Activated CD4-positive, alpha-beta T cell treated with anti-CD3 and anti-CD28 coated beads for 24 hours (primary cell): ENCODE results near the gene DLAT.
"Not testable (repeated sequence)": the region's sequence is repeated elsewhere in the genome, so short reads cannot be mapped to it uniquely, and the experiment has no call there.

ENCODE experiments used
- DNase-seq, 2 donors: peaks; one replicate each; pipeline ENCODE4 v3.0.0-alpha.2; 2020; ENCODE audit warnings: low read depth in 2 of 2

The DLAT gene

DNA sequence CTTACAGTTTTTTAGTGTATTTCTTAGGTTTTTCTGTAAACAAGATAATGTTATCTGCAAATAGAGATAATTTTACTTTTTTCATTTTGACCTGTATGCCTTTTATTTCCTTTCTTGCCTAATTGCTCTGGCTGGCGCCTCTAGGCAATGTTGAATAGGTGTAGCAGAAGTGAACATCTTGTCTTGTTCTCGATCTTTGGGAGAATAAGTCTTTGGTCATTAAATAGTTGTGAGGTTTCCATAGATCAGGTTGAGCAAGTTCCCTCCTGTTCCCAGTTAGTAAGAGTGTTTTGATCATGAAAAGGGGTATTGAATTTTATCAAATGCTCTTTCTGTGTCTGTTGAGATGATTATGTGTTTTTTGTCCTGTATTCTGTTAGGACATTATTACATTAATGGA lies 24.6 kb downstream of the DLAT start:
- no peak for DNase-seq

DNA sequence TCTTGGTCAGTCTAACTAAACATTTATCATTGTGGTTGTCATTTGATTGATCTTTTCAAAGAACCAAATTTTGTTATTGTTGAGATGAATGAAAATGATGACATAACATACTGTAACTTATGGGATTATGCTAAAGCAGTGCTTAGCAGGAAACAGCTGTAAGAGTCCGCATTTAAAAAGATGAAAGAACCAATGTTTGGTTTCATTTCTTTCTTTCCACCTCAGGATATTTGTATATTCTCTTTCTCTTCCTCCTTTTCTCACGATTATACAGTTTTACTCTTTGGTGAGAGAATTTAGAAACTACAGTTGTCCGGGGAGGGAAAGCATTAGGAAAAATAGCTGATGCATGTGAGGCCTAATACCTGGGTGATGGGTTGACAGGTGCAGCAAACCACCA lies 25.5 kb downstream of the DLAT start:
- DNase-seq, result no peak

DNA sequence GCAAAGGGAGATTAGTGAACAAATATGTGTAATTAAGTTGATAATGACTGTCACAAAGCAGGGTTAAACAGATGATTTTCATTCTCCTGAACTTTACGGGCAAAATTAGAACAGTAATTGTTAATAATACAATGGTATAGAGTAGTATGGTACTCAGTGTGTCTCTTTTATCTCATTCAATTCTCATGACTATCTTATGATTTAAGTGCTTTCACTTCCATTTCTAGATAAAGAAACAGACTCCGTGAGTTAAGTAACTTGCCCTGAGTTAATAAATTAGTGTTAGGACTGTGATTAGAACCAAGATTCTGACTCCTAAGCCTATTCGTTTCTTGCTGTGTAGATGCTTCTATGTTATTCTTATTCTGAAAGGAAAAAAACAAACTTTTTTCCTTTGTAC lies 26.6 kb downstream of the DLAT start:
- DNase-seq, result no peak

DNA sequence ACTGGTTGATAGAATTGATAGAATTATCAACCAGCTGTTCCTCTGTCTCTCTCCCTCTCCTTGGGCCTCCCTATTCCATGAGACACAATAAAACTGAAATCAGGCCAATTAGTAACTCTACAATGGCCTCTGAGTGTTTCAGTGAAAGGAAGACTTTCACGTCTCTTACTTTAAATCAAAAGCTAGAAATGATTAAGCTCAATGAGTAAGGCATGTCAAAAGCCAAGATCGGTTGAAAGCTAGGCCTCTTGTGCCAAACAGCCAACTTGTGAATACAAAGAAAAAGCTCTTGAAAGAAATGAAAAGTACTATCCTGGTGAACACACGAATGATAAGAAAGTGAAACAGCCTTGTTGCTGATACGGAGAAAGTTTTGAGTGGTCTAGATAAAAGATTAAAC lies 32.0 kb downstream of the DLAT start:
- no peak for DNase-seq

DNA sequence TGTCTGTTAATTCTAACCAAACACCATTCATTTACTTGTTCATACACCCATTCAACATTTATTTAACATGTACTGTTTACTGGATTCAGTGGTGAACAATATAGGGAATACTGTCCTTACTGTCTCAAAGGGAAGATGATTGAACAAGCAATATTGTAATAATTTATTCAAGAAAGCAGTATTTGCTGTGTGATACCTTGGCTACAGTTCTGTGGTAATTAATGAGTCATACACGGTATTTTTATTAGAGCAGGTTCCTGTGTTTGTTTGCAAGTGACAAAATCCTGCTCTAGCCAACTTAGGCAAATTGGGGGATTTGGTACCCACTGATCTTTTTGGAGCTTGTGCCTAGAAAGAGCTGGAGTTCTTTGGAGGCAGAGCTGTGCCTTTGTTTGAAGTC lies 32.9 kb downstream of the DLAT start:
- no peak for DNase-seq

DNA sequence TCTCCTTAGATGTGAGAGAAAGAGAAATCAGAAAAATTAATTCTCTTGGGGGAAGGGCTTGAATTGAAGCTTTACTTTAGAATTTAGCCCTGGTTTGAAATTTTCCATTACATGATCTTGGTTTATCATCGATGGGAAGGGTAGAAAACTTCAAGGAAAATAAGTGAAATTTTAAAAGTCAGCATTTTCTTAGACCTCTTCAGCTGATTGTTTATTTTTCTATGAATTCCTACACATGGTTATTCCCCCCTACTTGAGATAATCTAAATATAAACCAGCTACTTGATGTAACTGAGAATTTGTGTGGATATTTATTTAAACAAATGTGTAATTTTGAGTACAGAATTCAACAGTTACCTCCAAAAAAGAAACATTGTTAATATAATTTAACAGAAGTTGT lies 37.7 kb downstream of the DLAT start:
- DNase-seq, result no peak

DNA sequence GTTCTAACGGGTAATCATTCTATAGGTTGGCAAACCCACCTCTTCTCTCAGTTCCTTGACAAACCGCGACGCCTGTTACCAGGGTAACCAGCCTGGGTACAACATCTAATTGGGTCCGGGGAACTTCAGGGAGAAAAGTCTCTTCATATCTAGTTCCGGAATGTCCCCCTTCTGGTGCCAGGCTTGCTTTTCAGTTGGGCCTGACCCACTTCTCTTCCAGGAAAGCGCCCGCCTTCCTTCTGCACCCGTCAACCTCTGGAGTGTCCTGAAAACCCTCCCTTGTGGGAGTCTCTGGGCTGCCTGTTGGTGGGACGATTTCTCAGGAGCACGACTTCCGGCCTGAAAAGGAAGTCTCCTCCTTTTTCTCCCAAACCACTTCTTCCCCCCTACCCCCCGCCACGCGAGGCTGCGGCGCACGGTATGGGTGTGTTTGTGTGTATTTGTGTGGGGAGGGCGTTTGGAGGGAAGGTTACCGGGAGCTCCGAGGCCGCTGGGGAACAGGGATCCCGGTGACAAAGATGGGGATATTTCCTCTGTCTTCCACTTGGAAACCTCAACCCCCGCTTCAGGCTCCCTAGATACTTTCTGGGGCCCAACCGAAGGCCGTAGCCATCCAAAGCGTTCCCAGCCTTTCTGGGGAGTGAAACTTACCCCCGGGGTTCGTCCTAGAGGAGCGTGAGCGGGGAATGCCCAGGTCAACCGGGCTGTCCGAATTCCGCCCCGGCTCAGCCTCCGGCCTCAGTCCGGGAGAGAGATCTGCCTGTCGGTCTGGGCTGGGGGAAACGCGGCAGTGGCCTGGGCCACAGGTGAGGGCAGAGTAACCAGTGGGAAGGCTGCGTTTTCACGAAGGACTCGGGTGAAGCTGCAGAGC lies 49.0 kb downstream of the DLAT start, which contains the start of the genes NKAPD1 and PIH1D2:
Gene NKAPD1, plus strand, starts transcription at position 359 of the 871 bp plus-strand sequence. CDS start 1,276 bp downstream, outside the sequence.
Gene PIH1D2, minus strand, starts transcription at position 77 of the 871 bp plus-strand sequence. CDS start 843 bp downstream, outside the sequence.
- DNase-seq, result peak; percentile 58 to 62

DNA sequence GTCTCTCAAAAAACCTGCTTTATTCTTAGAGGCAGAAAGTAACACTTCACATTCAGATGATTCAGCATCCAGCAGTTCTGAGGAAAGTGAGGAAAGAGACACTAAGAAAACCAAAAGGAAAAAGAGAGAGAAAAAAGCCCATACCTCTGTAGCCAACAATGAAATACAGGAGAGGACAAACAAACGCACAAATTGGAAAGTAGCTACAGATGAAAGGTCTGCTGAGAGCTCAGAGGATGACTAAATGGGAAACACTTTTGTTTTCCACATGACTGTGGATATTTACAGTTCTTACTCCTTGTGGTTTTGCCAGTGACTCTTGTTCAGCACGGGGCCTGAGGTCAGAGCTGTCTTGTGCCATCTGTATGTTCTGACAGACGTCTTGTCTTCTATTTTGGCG lies 57.5 kb downstream of the DLAT start:
- no peak for DNase-seq

DNA sequence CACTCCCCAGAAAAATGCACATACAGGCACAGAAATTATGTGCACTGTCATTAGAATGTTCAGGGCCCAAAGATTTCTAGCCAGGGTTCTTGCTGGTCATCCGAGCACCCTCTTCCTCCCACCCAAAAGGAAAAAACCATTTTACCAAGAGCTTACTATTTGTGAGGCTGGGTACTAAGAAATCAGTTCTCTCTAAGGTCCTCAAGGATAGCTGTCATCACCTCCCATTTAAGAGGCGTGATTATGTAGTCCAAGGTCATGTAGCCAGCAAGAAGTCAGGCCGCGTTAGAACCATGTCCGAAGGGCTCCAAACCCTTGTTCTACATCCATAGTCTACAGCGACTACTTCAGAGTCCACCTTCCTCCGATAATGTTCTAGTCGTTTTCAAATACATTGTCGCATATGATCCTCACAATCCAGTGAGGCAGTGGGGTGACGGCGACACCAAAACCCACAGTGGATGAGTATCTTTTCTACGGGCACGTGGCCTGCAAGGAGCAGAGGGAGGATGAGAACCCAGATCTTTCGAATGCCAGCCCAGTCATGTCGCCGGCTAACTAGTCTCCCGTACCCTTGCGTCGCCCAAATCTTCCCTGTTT lies 60.7 kb downstream of the DLAT start:
- DNase-seq, result peak; percentile 22 to 24

DNA sequence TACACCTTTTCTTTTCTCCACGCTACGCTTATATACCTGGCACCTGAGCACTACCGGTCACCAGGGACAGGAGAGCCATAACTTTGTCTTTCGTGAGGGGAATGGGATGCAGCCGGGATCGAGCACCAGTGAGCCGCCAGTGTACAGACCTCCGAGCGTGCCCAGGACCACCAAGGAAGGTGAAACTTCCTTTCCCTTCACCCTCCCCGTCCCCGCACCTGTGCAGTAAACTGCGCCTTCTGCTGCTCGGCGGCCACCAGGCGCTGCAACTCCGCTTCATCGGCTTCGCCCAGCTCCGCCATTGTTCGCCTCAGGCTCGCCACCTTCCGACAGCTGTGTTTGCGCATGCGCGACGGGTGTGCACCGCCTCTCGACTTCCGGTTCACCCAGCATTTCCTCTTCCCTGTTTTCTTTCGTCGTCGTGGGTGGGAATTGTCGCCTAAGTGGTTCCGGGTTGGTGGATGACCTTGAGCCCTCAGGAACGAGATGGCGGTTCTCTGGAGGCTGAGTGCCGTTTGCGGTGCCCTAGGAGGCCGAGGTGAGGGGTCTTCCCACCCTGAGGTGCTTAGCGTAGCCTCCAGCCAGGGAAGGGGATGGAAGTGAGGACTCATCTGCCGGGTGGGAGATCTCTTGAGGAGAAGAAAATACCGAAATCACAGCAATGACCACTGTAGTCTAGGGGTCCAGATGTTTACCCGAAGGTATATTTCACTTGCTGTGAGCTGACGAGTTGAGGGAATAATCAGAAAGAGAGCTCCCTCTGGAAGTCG lies 61.4 kb downstream of the DLAT start, which contains the start of the genes SDHD and TIMM8B:
Gene SDHD, plus strand, starts transcription at position 452 of the 770 bp plus-strand sequence. Its CDS starts 35 bp downstream, at position 487.
Gene TIMM8B, minus strand, starts transcription at position 335 of the 770 bp plus-strand sequence. Its CDS starts 33 bp downstream, at position 302.
- peak; percentile 90 to 92 for DNase-seq

DNA sequence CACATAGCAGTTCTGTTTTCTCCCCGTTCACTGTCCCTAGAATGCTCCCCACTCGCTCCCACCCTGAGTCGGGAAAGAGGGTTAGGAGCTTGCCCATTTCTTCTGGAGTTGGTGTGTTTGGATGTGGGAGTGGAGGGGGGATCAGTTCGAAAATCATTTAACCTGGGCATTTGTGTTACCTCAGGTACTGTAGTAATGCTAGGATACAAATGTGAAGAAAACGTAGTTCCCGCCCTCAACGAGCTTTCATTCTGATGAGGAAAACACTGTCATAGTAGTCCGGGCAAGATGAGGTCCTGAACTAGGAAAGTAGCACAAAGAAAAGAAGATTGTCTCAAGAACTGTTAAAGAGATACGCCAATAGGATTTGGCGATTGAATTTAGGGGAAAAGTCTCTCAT lies 62.0 kb downstream of the DLAT start:
- no peak for DNase-seq

DNA sequence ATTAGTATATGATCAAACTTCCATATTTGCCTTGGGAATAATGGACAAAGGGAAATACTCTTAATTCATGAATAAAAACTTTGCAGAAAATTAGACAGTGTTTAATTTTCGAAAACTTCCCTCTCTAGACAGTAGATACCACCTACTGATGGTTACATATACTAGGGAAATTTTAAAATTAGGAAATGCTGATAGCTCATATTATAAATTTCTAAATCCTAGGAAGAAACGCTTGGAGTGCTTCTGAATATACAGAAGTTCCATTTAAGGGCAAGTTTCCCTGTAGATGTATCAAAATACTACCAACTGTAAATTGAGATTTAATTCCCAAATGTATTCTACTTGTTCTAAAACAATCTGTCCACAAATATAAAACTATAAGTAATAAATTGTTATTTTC lies 70.1 kb downstream of the DLAT start:
- not testable (repeated sequence) for DNase-seq

DNA sequence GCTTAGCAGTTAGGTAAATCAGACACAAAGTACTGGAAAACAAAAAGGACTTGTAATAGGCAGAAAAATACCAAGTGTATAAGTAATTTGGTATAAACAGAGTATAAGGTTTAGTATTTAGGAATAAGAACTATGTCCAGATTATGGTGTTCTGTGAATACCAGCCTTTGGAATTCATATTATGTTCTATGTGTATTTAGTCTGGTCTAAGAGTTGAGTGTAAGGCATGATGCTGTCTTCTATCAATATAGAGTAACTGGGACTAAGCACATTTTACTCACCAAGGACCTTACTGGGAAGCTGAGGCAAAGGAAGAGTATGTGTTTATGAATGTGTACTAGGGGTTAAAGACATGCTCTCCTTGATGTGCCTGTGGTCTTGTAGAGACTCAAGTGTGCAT lies 71.0 kb downstream of the DLAT start:
- no peak for DNase-seq

DNA sequence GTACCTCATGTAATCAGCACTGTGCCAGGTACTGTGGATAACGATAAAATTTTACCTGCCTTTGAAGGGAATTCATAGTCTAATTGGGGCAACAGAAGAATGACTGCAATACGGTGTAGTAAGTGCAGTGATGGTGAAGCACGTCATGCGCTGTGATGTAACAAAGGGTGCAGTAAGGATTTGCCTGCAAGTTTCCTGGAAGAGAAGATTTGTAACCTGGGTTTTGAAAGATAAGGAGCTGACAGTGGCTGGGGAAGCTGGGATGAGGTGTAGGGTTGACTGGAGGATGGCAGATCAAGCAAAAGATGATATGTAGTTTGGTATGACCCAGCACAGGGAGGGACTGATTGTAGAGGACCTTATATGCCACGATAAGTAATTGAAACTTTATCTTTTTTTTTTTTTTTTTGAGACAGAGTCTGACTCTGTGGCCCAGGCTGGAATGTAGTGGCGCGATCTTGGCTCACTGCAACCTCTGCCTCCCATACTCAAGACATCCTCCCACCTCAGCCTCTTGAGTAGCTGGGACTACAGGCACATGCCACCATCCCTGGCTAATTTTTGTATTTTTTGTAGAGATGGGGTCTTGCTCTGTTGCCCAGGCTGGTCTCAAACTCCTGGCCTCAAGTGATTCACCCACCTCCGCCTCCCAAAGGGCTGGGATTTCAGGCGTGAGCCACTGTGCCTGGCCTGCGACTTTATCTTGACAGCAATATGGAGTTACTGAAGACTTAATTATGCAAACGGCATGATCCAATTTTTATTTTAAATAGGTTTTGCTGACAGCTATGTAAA lies 72.7 kb downstream of the DLAT start:
- DNase-seq, result no peak

DNA sequence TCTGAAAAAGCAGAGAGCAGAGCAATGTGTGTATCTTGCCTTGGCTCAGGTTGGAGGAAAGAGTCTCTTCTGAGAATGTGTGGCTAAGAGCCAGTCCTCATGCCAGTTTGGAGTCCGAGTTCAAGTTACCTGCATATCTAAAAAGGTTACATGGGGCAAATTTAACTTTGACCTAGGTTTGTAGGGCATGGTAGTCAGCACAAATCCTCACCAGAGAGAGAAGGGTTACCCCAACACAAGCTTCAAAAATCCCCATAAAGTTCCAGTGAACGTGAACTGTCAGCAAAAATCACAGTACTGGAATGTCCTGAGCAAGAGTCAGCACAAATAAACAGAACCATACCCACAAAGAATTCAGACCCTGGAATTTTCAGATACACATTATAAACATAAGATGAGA lies 75.3 kb downstream of the DLAT start:
- DNase-seq, result no peak

DNA sequence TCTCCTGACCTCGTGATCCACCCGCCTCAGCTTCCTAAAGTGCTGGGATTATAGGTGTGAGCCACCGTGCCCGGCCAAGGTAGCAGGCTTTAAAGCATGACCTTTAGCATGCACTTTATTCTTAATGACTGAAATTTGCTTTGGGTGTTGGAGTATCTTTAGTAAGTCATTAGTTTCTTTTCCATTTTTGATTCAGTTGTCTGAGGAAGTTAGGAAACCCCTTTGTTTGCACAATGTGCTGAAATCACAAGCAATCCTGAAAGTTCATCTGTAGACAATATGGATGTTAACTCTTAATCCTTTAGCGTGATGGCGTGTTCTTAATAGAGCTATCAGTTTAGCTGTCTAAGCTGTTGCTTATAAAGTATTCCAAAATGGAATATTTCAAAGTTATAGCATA lies 78.2 kb downstream of the DLAT start:
- DNase-seq, result no peak

DNA sequence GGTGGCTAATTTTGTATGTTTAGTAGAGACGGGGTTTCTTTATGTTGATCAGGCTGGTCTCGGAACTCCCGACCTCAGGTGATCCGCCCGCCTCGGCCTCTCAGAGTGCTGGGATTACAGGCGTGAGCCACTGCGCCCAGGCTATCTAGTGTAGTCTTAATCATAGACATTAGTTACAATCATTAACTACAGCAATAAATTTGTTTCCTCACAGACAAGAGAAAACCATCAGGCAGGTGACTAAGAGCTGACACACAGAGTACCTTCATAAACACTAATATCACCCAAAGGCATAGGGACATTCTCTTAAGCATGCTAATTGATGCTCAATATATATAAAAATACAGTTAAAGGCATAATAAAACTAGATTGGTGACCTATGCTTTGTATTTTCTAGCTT lies 80.9 kb downstream of the DLAT start:
- no peak for DNase-seq
